Endothelial cell of umbilical vein (primary cell): Measurements from ENCODE around the gene ATP10B.

Source experiments
- EZH2 ChIP-seq: IDR thresholded peaks from 2 replicates; pipeline ENCODE4 v1.6.1; 2012; ENCODE audit warnings: borderline replicate concordance, low read depth, mild to moderate bottlenecking, moderate library complexity, low read length, inconsistent platforms; ENCODE audit not compliant: severe bottlenecking
- FOS ChIP-seq: IDR thresholded peaks from 2 replicates; pipeline ENCODE4 v1.6.1; 2011; ENCODE audit warnings: mild to moderate bottlenecking, low read length, moderate library complexity, borderline replicate concordance; ENCODE audit not compliant: insufficient read depth
- JUN ChIP-seq: IDR thresholded peaks from 2 replicates; pipeline ENCODE4 v1.6.1; 2011; ENCODE audit warnings: borderline replicate concordance, low read depth; ENCODE audit not compliant: insufficient read length, insufficient read depth
- POLR2A ChIP-seq: IDR thresholded peaks from 2 replicates; pipeline ENCODE4 v1.6.1; 2012; ENCODE audit warnings: low read depth, mild to moderate bottlenecking, control low read depth, low read length
- POLR2AphosphoS5 ChIP-seq: IDR thresholded peaks from 2 replicates; pipeline ENCODE4 v1.6.1; 2012; ENCODE audit warnings: low read depth, mild to moderate bottlenecking, control low read depth, low read length, moderate library complexity; ENCODE audit not compliant: insufficient read depth
- TF ChIP-seq, protein P1 (sequence below): IDR thresholded peaks from 2 replicates; pipeline ENCODE4 v1.6.1; 2011; ENCODE audit not compliant: insufficient read depth, insufficient read length
- TF ChIP-seq, protein P2 (sequence below), 2 donors: IDR thresholded peaks; 1 replicate in 1 of 2; 2 replicates in 1 of 2; pipeline ENCODE4 v1.5.1; 2011; ENCODE audit warnings: low read length in 2 of 2, mild to moderate bottlenecking in 2 of 2, moderate library complexity in 2 of 2, control low read depth in 1 of 2, inconsistent platforms in 1 of 2, low read depth in 1 of 2; ENCODE audit not compliant: insufficient read depth in 1 of 2; ENCODE audit errors: extremely low read depth in 1 of 2

DNA sequence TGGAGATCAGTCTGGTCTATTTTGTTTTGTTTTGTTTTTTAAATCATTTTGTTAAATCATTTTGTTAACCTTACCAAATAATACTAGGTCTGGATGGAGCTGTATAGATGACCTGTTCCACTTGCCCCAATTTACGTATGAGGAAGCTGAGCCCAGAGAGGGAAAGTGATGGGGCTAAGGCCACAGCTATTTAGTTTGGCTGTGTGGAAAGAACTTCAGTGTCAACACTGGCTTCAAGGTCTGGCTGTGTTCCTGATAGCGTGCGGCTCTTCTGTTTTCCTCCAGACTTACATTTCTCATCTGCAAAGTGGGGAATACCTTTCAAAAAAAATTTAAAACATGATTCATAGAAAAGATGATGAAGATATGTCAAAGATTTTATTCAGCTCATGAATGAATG is 317.9 kb downstream of the ATP10B start:
- TF ChIP-seq EZH2 = no peak
- TF ChIP-seq, protein P1, sequence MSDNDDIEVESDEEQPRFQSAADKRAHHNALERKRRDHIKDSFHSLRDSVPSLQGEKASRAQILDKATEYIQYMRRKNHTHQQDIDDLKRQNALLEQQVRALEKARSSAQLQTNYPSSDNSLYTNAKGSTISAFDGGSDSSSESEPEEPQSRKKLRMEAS = no peak
- TF ChIP-seq, protein P2, sequence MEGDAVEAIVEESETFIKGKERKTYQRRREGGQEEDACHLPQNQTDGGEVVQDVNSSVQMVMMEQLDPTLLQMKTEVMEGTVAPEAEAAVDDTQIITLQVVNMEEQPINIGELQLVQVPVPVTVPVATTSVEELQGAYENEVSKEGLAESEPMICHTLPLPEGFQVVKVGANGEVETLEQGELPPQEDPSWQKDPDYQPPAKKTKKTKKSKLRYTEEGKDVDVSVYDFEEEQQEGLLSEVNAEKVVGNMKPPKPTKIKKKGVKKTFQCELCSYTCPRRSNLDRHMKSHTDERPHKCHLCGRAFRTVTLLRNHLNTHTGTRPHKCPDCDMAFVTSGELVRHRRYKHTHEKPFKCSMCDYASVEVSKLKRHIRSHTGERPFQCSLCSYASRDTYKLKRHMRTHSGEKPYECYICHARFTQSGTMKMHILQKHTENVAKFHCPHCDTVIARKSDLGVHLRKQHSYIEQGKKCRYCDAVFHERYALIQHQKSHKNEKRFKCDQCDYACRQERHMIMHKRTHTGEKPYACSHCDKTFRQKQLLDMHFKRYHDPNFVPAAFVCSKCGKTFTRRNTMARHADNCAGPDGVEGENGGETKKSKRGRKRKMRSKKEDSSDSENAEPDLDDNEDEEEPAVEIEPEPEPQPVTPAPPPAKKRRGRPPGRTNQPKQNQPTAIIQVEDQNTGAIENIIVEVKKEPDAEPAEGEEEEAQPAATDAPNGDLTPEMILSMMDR (IDR thresholded peaks at IDR 0.05; ENCODE audit: extremely low read depth in 1 of 2, insufficient read depth in 1 of 2, low read depth in 1 of 2, low read length in 2 of 2) = no peak
- TF ChIP-seq POLR2A = no peak
- TF ChIP-seq POLR2AphosphoS5 = no peak
- no peak for TF ChIP-seq FOS
- no peak for TF ChIP-seq JUN
